ENCODE data around the gene TMC8.

The TMC8 gene

GRCh38 chr17:78101112-78101511 lies 29.5 kb upstream of the TMC8 start:
- no peaks in the 10 kb centered on the region for H4K20me1 ChIP-seq (ENCODE audit: insufficient read depth, low read length)
- no peaks in the 10 kb centered on the region for H3F3A ChIP-seq (ENCODE audit: insufficient read depth, low read length)
- TF ChIP-seq CTCF (IDR thresholded peaks at IDR 0.05; ENCODE audit: low read length) = no peak
- no peak for TF ChIP-seq EZH2 (IDR thresholded peaks at IDR 0.05; ENCODE audit: borderline replicate concordance, low read length)
- H3K4me3 ChIP-seq (ENCODE audit: low read depth, low read length, poor library complexity, severe bottlenecking) = no peak overlapping the region
- H3K79me2 ChIP-seq (ENCODE audit: insufficient read depth, low read length) = no peaks in the 10 kb centered on the region
- H3K4me1 ChIP-seq (ENCODE audit: insufficient read depth, low read length, severe bottlenecking) = peaks cover 6% of the 10 kb centered on the region
- no peak overlapping the region for H3K4me2 ChIP-seq (ENCODE audit: low read length)
- H2AFZ ChIP-seq (ENCODE audit: low read length) = no peak overlapping the region
- no peaks in the 10 kb centered on the region for H3K27me3 ChIP-seq (ENCODE audit: insufficient read depth, low read length)
- no peak overlapping the region for H3K9ac ChIP-seq (ENCODE audit: low read length)
- H3K9me2 ChIP-seq (ENCODE audit: low read depth, low read length) = no peaks in the 10 kb centered on the region
- no peaks in the 10 kb centered on the region for H3K9me3 ChIP-seq (ENCODE audit: low read length)
- no peak overlapping the region for H3K27ac ChIP-seq (ENCODE audit: low read depth, low read length, poor library complexity, severe bottlenecking)
- peaks cover 46% of the 10 kb centered on the region for H3K36me3 ChIP-seq (ENCODE audit: insufficient read depth, low read length)

GRCh38 chr17:78101542-78101941 lies 29.0 kb upstream of the TMC8 start:
- Histone ChIP-seq H3K4me1 (ENCODE audit: insufficient read depth, low read length, severe bottlenecking) (peaks cover 6% of the 10 kb centered on the region), H3K9me2 (ENCODE audit: low read depth, low read length) (no peaks in the 10 kb centered on the region), H3K36me3 (ENCODE audit: insufficient read depth, low read length) (peaks cover 46% of the 10 kb centered on the region), H3K9ac (ENCODE audit: low read length) (no peak overlapping the region), H3K27ac (ENCODE audit: low read depth, low read length, poor library complexity, severe bottlenecking) (no peak overlapping the region), H3K79me2 (ENCODE audit: insufficient read depth, low read length) (no peaks in the 10 kb centered on the region), H2AFZ (ENCODE audit: low read length) (no peak overlapping the region), H4K20me1 (ENCODE audit: insufficient read depth, low read length) (no peaks in the 10 kb centered on the region), H3K27me3 (ENCODE audit: insufficient read depth, low read length) (no peaks in the 10 kb centered on the region), H3K4me2 (ENCODE audit: low read length) (no peak overlapping the region), H3F3A (ENCODE audit: insufficient read depth, low read length) (no peaks in the 10 kb centered on the region), H3K9me3 (ENCODE audit: low read length) (no peaks in the 10 kb centered on the region), H3K4me3 (ENCODE audit: low read depth, low read length, poor library complexity, severe bottlenecking) (no peak overlapping the region)
- TF ChIP-seq CTCF (IDR thresholded peaks at IDR 0.05; ENCODE audit: low read length) = no peak
- TF ChIP-seq EZH2 (IDR thresholded peaks at IDR 0.05; ENCODE audit: borderline replicate concordance, low read length) = no peak

GRCh38 chr17:78103311-78103710 lies 27.3 kb upstream of the TMC8 start:
- H3K4me3 ChIP-seq (ENCODE audit: low read depth, low read length, poor library complexity, severe bottlenecking) = no peak overlapping the region
- H3K27ac ChIP-seq (ENCODE audit: low read depth, low read length, poor library complexity, severe bottlenecking) = no peak overlapping the region
- peaks cover 42% of the 10 kb centered on the region for H3K36me3 ChIP-seq (ENCODE audit: insufficient read depth, low read length)
- no peak overlapping the region for H2AFZ ChIP-seq (ENCODE audit: low read length)
- no peaks in the 10 kb centered on the region for H3K9me2 ChIP-seq (ENCODE audit: low read depth, low read length)
- no peaks in the 10 kb centered on the region for H3K27me3 ChIP-seq (ENCODE audit: insufficient read depth, low read length)
- TF ChIP-seq EZH2 (IDR thresholded peaks at IDR 0.05; ENCODE audit: borderline replicate concordance, low read length) (no peak), CTCF (IDR thresholded peaks at IDR 0.05; ENCODE audit: low read length) (no peak)
- peaks cover 6% of the 10 kb centered on the region for H3K4me1 ChIP-seq (ENCODE audit: insufficient read depth, low read length, severe bottlenecking)
- no peaks in the 10 kb centered on the region for H3K79me2 ChIP-seq (ENCODE audit: insufficient read depth, low read length)
- H4K20me1 ChIP-seq (ENCODE audit: insufficient read depth, low read length) = no peaks in the 10 kb centered on the region
- H3F3A ChIP-seq (ENCODE audit: insufficient read depth, low read length) = no peaks in the 10 kb centered on the region
- H3K9me3 ChIP-seq (ENCODE audit: low read length) = no peaks in the 10 kb centered on the region
- H3K9ac ChIP-seq (ENCODE audit: low read length) = no peak overlapping the region
- no peak overlapping the region for H3K4me2 ChIP-seq (ENCODE audit: low read length)

Data from OCI-LY1 (cell line).